AG04450 (cell line): ENCODE results near the gene CTCFL. TPM values are rescaled to one million over a fixed set of nuclear protein-coding genes. Genes with fewer than 3 reads are reported as not detected.

Source experiments
- CTCF ChIA-PET: fragments of 300-600, 350-600 bp; formaldehyde crosslinking; extraction: SDS; loops from one replicate; lab custom pipeline; 2022; ENCODE audit warnings: antibody characterized with exemption, inconsistent platforms; lab: Charles Lee
- POLR2A ChIA-PET: fragments of 350-600 bp; formaldehyde crosslinking; extraction: SDS; loops from one replicate; lab custom pipeline; 2021; ENCODE audit warnings: antibody characterized with exemption, inconsistent platforms; lab: Yijun Ruan, JAX
- DNase-seq: peaks from one replicate; pipeline ENCODE4 v3.0.0-alpha.2; 2011; ENCODE audit warnings: low read depth, low spot score
- H3K27ac ChIP-seq: one replicate; pipeline ENCODE4 v1.5.1; 2012; ENCODE audit warnings: low read depth, low read length, control low read depth
- H3K27me3 ChIP-seq: one replicate; pipeline ENCODE4 v1.6.0; 2012; ENCODE audit warnings: low read length; ENCODE audit not compliant: control insufficient read depth, insufficient read depth
- H3K4me3 ChIP-seq: 2 replicates; pipeline ENCODE4 v1.5.1; 2011; ENCODE audit warnings: mild to moderate bottlenecking, low read depth, low read length, control low read depth
- H3K9me3 ChIP-seq: 2 replicates; pipeline ENCODE4 v1.5.1; 2012; ENCODE audit warnings: low read length; ENCODE audit not compliant: control insufficient read depth, insufficient read depth
- CTCF ChIP-seq: IDR thresholded peaks from 2 replicates; pipeline ENCODE4 v1.5.1; 2011; ENCODE audit warnings: low read depth, low read length, control low read depth, inconsistent platforms
- polyA plus RNA-seq: library from polyadenylated mRNA; depleted of rRNA; stranded (reverse); fragments of >200 nt; gene quantifications from 2 replicates; pipeline ENCODE4 v1.2.3, GENCODE V29; 2011

The CTCFL gene
- polyA plus RNA-seq, 1 experiment: not detected

GRCh38 chr20:57525328-57526086 is 567 bp upstream of the CTCFL start:
- no peak for TF ChIP-seq CTCF
- Histone ChIP-seq H3K27ac (no peak overlapping the region), H3K4me3 (no peak overlapping the region), H3K27me3 (peaks cover 6% of the 10 kb centered on the region), H3K9me3 (no peaks in the 10 kb centered on the region)
- CTCF ChIA-PET: no interaction called here
- DNase-seq: no peak
- POLR2A ChIA-PET: no interaction called here

GRCh38 chr20:57523782-57524181 is 1.2 kb downstream of the CTCFL start:
- no peak overlapping the region for H3K4me3 ChIP-seq
- no peak overlapping the region for H3K27ac ChIP-seq
- no peak for DNase-seq
- ChIA-PET CTCF (interaction anchor here (0.9 kb wide), 1 partner anchor 71 kb away, joined by 3 read pairs; no protein-coding TSS in a partner anchor), POLR2A (no interaction called here)
- no peaks in the 10 kb centered on the region for H3K9me3 ChIP-seq
- TF ChIP-seq CTCF: no peak
- H3K27me3 ChIP-seq: peaks cover 6% of the 10 kb centered on the region

GRCh38 chr20:57522380-57523140 is 2.4 kb downstream of the CTCFL start:
- ChIA-PET CTCF (interaction anchor here (0.9 to 2.6 kb wide), 4 partner anchors 14 to 73 kb away, joined by 3 to 15 read pairs (median 3); no protein-coding TSS in a partner anchor), POLR2A (no interaction called here)
- no peaks in the 10 kb centered on the region for H3K9me3 ChIP-seq
- H3K4me3 ChIP-seq: no peak overlapping the region
- no peak overlapping the region for H3K27ac ChIP-seq
- TF ChIP-seq CTCF: no peak
- peaks cover 6% of the 10 kb centered on the region for H3K27me3 ChIP-seq
- no peak for DNase-seq

GRCh38 chr20:57517904-57518303 is 7.0 kb downstream of the CTCFL start:
- no peaks in the 10 kb centered on the region for H3K9me3 ChIP-seq
- H3K27ac ChIP-seq: no peak overlapping the region
- no peak for DNase-seq
- TF ChIP-seq CTCF: no peak
- peaks cover 6% of the 10 kb centered on the region for H3K27me3 ChIP-seq
- ChIA-PET POLR2A (no interaction called here), CTCF (interaction anchor here (6.6 kb wide), 1 partner anchor 78 kb away, joined by 114 read pairs; no protein-coding TSS in a partner anchor)
- H3K4me3 ChIP-seq: no peak overlapping the region
